ENCODE measurements around the gene KDM5C.
A peak's percentile ranks its signal among the peaks of the same experiment; 100 is the strongest.

Gene KDM5C

GRCh38 chrX:53227224-53227765, 2.3 kb upstream of the KDM5C start:
- no peak for TF ChIP-seq CTCF (IDR thresholded peaks at IDR 0.05; ENCODE audit: control insufficient read depth, insufficient read depth, low read depth, low read length, missing control alignments)
- H3K4me3 ChIP-seq (ENCODE audit: control insufficient read depth, low read depth, low read length) = no peak overlapping the region
- no peak for DNase-seq (ENCODE audit: low read depth)

- TF ChIP-seq CTCF (IDR thresholded peaks at IDR 0.05; ENCODE audit: control insufficient read depth, insufficient read depth, low read depth, low read length, missing control alignments) = no peak
- peak overlapping the region; percentile 78 for H3K4me3 ChIP-seq (ENCODE audit: control insufficient read depth, low read depth, low read length)
- peak; percentile 21 for DNase-seq (ENCODE audit: low read depth)
Measured at GRCh38 chrX:53223955-53224859, 800 bp downstream of the KDM5C start.

- TF ChIP-seq CTCF (IDR thresholded peaks at IDR 0.05; ENCODE audit: control insufficient read depth, insufficient read depth, low read depth, low read length, missing control alignments) = no peak
- DNase-seq (ENCODE audit: low read depth) = no peak
- peak overlapping the region; percentile 78 for H3K4me3 ChIP-seq (ENCODE audit: control insufficient read depth, low read depth, low read length)
Measured at GRCh38 chrX:53223068-53223693, 1.8 kb downstream of the KDM5C start.

- TF ChIP-seq CTCF (IDR thresholded peaks at IDR 0.05; ENCODE audit: control insufficient read depth, insufficient read depth, low read depth, low read length, missing control alignments) = no peak
- no peak overlapping the region for H3K4me3 ChIP-seq (ENCODE audit: control insufficient read depth, low read depth, low read length)
- DNase-seq (ENCODE audit: low read depth) = no peak
Measured at GRCh38 chrX:53211391-53211978, 13.5 kb downstream of the KDM5C start.

GRCh38 chrX:53196678-53197077, 28.3 kb downstream of the KDM5C start:
- no peak for TF ChIP-seq CTCF (IDR thresholded peaks at IDR 0.05; ENCODE audit: control insufficient read depth, insufficient read depth, low read depth, low read length, missing control alignments)
- no peak for DNase-seq (ENCODE audit: low read depth)
- H3K4me3 ChIP-seq (ENCODE audit: control insufficient read depth, low read depth, low read length) = no peak overlapping the region

- TF ChIP-seq CTCF (IDR thresholded peaks at IDR 0.05; ENCODE audit: control insufficient read depth, insufficient read depth, low read depth, low read length, missing control alignments) = no peak
- no peak for DNase-seq (ENCODE audit: low read depth)
- H3K4me3 ChIP-seq (ENCODE audit: control insufficient read depth, low read depth, low read length) = no peak overlapping the region
Measured at GRCh38 chrX:53195401-53195800, 29.6 kb downstream of the KDM5C start.

Data from AG09309 (cell line).